Esophagus mucosa (tissue), 1 donor: ENCODE results near the gene SPTBN1. TPM values are rescaled to one million over a fixed set of nuclear protein-coding genes. Genes with fewer than 3 reads are reported as not detected.

ENCODE experiments used
- ATAC-seq: fragments of 200-7000 bp; cut with Tn5 transposase; one replicate; pipeline ENCODE4 v1.9.1; 2020
- total RNA-seq: library from RNA; stranded (reverse); gene quantifications from one replicate; pipeline ENCODE4 v1.2.4, GENCODE V29; 2023
- donor health status: DM: yes; HTN: yes; CAD: no.

SPTBN1 gene
- total RNA-seq, 1 donor from 2014 or later, result 77.2 TPM

DNA sequence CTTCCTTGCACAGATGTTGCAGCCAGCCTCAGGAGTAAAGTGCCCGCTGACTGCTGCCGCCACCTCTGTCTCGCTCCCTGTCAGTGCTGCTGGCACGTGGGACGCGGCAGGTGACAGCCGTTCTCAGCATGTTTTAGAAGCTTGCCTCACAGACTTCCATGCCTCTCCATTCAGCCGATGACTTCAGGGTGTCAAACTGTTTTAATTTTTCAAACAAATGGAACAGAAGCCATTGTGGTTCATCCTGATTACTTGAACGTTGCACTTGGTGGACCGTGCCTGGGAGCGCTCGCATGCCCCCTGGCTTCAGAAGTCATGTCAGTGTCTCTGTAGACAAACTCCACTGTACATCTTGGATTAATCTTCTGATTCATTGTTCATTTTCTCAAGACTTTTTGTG is 204.6 kb downstream of the SPTBN1 start:
- ATAC-seq, result no peak

DNA sequence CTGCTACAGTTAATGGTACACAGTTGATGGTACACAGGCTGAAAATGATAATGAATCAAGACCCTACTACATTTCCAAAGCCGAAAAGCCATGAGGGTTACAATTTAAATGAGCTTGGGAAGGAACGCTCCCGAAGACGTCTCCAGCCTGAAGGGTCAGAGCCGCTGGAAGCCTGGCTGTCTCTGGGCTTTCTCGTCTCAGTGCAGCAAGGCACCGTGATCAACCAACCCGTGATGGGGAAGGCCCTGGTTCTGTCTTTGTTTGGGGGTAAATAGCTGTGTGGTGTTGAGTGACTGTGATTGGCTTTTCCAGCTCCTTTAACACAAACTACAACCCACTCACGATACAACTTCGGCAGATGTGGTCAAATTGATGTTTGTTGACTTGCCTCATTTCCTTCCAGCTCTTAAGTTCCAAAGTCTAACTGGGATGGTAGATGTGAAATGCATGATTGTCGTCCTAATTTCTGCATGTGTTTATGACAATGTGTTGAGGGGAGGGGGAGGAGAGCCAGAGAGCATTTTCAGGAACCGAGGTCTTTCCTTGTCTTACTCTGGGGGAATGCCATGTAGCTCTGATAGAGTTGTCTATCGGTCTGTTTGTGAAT is 207.4 kb downstream of the SPTBN1 start:
- no peak for ATAC-seq

DNA sequence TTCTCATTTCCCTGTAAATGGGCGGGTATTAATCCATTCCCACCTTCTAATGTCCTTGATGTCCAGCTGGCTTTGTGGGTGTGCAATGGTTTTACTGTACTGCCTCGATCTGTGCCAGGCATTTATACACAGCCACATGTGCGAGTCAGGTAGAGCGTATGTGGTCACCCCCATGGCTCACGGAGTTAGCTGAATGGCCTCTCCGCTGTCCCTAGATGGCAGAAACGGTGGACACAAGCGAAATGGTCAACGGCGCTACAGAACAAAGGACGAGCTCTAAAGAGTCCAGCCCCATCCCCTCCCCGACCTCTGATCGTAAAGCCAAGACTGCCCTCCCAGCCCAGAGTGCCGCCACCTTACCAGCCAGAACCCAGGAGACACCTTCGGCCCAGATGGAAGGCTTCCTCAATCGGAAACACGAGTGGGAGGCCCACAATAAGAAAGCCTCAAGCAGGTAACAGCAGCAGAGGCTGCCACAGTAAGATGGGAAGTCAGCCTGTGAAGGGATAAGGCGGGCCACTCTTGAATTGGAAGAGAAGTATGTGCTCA is 208.2 kb downstream of the SPTBN1 start:
- ATAC-seq, result no peak

DNA sequence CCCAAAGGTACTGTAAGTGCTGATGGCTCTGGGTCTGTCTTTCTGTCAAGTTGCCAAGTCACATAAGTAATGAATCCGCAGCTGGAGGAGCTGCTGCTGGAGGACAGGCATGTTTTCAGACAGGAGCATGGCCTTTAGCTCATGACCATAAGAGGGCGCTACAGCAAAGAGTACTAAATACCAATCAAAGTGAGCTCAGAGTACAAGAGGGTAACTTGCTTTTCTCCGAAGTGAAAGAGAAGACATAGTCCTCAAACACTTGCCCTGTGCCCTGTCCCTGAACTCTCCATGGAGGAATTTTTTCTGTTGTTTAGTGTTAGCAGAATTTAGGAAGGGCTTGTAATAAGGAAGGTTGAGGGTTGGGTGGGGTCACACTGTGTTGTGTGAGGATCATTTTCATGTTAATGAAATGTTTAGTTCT is 209.3 kb downstream of the SPTBN1 start:
- peak; percentile 68 for ATAC-seq

DNA sequence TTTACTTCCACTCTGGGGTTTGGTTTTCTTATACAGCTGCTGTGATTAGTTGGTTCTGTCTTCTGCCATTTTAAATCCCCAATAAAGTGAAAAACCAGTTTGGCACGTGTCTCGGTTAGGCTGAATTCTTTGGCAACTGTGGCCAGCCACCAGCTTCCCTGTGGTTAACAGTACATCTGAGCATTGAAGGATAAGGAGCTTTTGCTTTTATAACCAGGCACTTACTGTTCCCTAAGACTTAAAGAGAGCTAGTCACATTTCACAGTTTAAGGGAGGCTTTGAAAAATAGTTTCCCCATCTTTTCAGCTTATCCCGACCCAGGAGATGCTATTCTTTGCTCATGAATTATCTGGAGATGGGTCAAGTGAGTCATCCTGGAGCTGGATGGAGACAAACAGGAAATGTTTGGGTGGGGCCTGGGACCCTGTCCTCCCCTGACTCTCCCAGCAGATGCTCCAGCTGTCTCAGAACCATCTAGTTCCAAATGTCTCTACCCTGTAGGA is 210.1 kb downstream of the SPTBN1 start:
- peak; percentile 44 for ATAC-seq

DNA sequence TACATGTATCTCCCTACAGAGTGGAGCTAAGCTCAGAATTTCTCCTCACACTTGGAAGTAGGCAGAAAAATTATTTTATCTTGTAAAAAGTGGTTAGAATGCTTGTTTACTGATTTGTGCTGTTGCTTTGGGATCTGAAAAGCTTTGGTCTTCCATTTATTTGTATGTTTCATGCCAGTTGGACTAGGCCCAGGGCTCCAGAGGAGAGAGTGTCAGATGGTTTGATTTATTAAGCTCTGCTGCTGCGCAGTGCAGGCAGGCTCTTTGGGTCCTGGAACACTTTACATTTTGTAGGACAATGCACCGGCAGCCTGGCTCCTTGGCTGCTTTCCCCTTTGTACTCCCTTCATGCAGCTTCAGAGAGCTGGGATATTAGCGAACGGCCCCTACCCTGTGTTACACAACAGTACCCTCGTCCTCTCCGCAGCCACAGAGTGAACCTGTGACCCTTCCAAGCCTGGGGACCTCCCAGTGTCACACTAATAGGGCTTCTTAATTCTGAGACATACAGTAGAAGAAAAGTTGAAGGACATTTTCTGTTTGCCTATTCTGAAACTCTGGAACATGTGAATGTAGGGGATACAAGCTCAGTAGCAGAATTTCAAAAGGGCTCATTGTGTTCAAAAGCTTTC is 210.6 kb downstream of the SPTBN1 start:
- peak; percentile 41 for ATAC-seq

DNA sequence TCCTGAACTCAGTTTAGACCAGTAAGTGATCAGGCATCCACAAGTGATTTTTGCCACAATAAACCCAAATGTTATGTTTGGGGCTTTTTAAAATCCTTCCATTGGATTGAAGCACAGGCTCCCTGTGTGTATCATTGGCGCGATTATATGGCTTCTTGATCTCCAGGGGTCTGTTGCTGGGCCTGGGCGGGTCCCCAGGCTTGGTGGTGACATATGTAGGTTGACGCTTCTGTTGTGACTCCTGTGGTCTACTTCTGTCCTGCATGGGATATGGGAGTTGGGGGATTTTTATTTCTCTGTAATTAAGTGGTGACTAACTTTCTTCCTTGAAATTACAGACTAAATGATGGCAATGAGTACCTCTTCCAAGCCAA is 211.1 kb downstream of the SPTBN1 start:
- ATAC-seq, result no peak

DNA sequence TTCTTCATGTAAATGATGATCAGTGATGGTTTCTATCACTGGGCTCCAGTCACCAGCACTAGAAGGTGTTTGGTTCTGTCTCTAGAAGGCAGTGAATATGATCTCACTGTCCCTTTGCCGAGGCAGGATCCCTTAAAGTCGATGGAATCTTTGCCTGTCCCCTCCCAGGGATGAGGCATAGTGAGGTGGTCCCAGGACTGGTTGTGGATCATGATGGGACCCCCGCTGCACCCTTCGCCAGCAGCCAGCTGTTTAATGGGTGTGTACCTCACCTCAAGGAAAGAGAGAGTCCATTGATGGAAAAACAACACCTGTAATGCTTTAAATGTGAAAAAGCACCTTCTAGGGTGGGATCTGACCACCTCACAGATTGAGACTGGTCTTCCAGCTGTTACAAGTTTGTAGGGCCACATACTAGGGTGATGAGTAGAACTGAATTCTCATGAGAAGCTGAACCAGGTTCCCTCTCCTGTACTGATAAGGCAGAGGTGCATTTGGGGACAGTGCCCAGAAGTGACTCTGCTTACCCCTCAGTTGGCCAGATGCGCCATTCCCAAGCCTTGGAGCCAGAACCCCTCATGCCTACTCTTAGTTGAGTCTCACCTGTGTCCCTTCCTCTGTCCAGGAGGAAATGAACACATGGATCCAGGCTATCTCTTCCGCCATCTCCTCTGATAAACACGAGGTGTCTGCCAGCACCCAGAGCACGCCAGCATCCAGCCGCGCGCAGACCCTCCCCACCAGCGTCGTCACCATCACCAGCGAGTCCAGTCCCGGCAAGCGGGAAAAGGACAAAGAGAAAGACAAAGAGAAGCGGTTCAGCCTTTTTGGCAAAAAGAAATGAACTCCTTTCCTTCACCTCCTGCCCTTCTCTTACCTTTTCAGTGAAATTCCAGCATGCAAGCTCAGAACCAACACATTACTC is 211.9 kb downstream of the SPTBN1 start:
- no peak for ATAC-seq

DNA sequence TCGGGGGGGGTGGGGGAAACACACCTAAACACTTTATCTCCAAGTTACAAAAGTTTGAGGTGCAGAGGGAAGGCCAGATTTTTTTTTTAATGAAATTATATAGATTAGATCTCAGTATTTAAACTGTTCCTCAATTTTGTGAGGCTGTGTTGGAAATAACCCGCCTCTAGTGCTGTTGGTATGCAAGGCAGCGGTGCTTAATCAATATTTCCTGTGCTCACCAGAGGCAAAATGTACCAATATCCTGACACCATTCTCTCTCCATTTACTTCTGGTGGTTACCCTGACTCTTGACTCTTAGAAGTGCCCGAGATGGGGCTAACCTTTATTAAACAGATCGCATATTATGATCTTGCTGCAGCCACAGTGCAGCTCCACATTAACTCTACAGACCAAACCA is 212.6 kb downstream of the SPTBN1 start:
- ATAC-seq, result no peak

DNA sequence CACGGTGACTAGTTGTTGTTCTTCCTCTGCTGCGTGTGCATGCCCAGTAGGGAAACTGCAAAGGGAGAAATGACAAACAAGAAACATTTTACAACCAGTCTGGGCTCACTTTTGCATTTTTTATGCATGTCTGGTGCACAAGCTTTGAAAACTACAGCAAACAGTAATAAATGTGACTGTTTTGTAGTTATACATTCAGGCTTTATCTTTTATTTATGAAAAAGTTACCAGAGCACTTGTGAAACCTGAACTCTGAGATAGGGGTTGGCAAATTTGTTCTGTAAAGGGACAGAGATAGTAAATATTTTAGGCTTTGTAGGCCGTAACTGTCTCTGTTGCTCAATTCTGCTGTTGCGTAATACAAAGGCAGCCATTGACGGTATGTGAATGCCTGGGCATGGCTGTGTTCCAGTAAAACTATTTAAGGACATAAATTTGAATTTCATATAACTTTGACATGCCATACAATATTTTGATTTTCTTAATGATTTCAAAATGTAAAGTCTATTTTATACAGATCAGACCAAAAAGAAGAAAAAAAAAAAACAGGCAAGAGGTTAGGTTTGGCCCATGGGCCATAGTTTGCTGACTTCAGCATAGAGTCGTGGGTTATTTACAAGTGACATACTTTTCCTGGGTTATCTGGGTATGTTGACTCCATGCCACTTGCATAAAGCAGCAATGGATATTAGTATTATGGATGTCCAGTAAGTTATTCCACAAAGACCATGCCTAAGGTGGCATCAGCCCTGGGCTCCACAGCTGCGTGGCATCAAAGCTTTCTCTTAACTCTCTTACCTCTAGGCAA is 213.8 kb downstream of the SPTBN1 start:
- no peak for ATAC-seq

DNA sequence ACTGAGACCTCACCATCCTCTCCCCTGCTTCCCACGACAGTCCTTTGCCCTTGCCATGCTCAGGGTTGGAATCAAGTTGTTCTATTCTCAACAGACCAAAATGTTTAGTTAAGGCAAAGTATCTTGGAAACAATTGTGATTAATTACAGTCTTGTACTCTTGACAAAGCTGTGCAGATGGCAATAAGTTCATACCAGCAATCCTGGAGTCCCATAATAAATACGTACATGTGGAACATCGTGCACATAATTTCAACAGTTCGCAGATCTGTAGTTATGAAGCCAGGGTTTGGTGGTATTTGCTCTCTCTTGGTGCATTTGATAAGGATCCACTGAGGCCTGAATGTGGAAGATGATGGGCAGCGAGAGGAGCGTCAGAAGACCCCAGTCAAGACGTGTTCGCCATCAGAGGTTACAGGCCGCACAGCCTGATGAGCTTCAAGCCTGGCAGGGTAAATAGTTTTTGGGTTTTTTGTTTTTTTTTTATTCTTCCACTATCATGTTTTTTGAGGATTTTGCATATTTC is 214.4 kb downstream of the SPTBN1 start:
- ATAC-seq, result no peak

DNA sequence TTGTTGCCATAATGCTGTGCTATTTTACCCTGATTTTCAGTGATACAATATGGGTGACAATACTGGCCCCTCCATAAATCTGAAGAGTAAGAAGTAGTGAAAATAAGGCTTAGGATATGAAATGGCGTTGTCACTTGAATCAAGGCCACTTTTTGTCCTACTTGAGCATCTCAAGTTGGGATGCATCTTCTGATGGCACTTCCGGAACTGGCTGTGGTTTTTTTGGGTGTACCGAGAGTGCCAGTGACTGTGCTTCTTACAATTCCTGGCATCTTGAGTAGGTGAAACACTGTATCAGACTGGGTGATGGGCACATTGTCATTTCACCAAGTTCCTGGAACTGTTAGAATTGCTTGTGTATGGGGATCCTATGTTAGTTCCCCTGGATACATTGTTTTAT is 214.9 kb downstream of the SPTBN1 start:
- no peak for ATAC-seq

DNA sequence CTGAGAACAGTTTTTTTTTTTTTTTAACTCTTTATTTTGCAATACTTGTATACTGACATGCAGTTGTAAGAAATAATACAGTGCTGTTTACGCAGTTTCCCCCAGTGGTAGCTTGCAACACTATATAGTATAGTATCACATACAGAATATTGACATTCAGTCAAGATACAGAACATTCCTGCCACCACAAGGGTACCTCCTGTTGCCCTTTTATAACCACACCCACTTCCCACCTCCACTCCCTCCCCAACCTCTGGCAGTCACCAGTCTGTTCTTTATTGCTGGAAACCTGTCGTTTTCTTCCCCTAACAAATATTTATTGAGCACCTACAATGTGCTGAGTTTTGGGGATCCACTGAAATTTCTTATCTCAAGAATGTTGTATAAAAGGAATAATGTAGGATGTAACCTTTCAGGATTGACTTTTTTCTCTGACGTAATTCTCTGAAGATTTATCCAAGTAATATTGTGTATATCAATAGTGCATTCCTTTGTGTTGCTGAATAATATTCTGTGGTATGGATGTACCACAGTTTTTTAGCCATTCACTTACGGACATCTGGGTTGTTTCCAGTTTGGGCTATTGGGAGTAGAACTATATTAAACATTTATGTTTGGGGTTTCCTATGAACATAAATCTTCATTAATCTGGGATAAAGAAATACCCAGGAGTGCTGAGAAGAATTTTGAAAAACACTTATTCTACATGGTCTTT is 215.9 kb downstream of the SPTBN1 start:
- no peak for ATAC-seq

DNA sequence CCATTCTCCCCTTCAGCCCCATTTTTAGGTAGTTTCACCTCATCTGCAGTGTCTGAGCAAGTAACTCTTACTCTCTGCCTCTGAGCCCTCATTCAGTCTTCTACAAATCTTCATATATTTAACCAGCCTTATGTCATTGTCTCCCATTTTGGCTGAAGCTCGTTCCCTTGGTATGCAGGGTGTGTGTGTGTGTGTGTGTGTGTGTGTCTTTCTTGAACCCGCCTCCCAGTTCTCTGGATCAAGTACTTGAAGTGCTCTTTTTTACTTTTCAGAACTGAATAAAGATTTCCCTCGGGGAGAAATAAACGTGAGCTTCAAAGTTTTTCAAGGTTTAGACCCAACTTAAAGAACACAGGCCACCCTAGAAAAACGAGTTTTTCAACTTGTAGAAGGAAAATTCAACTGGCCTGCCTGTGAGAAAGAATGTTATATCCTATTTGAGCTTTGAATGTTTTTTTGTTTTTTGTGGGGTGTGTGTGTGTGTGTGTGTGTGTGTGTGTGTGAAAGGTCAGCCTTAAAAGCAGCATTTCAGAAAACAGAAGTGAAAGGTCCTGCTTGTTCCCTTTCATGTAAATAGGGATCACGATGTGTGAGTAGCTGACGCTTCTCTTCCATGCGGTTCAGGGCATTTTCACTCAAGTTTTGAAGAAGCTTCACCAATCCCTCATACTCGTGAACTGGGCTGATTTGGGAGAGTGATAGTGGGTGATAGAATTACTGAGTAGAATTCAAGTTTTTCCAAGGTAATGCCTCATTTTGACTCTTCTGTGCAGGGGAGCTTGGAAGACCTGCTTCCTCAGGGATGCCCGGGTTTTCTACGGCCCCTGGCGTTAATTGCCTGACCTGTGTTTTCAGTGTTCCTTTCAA is 216.7 kb downstream of the SPTBN1 start:
- peak; percentile 23 for ATAC-seq

DNA sequence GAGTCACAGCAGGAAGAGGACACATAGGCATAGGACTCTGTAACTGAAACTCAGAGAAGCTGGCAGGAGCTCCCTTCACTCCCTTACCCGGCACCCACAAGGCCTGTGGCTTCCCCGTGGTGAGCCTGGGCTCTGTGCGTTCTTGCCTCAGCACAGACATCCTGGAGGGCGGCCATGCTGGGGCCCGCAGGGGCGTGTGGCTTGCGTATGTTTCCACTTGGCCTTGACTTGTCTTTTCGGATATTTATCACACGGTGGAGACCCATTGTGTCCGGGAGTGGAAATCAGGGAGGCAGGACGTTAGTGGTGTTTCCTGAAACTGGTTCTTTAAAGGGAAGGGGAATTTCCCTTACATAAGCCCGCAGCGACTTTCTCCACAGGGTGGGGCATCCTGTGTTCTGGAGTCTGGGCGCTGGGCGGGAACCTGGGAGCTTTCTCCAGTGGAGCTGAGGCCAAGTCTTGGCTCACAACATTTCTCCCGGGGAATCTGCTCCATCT is 217.4 kb downstream of the SPTBN1 start:
- peak; percentile 87 for ATAC-seq

DNA sequence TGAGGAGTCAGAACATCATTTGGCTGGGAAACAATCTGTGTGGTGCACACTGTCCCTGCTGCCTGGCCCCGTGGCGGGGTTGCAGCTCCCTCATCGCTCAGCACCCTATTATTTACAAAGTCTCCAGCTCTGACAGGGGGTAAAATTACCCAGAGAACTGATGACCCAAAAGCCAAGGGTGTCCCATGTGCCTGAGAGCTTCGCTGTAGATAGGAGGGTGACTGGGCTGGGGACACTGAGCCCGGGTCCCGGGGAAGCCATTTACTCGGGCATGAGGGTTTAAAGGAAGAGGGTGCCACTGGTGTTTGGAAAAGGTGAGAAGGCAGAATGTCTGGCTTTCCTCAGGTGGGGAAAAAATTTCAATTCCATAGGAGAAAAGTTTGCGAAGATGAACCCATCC is 219.2 kb downstream of the SPTBN1 start:
- ATAC-seq, result no peak

DNA sequence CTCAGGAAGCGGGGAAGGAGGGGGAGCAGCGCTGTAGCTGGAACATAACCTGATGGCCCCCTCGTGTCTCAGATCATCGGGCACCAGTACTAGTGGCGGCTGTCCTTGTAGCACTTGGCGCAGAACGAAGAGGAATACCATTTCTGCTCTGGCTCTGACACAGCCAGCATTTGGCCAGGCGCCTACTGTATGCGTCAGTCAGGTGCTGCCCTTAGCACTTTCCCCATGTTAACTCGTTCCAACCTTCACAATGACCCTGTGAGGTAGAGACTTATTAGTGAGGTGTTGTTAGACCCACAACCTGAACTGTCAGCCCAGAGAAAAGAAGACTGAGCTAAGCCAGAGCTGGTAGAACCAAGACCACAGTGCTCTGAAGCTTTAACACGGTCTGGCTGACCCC is 219.6 kb downstream of the SPTBN1 start:
- peak; percentile 62 for ATAC-seq

DNA sequence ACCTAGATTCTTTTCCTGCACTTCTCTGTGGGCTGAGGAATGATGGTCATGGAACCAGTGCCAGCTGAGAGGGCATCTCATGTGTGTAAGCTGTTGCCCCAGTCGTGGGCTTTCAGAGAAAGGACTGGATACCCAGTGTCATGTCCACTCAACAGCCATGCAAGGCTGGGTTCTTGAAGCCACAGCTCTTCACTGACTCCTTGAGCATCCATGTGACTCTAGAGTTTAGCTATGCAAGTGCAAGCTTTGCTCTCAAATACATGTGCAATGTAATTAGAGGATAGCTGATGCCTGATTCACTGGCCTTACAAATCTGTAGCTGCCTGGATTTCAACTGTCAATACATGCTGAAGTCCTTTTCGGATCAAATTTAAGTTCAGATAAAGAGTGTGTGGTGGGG is 220.5 kb downstream of the SPTBN1 start:
- no peak for ATAC-seq

DNA sequence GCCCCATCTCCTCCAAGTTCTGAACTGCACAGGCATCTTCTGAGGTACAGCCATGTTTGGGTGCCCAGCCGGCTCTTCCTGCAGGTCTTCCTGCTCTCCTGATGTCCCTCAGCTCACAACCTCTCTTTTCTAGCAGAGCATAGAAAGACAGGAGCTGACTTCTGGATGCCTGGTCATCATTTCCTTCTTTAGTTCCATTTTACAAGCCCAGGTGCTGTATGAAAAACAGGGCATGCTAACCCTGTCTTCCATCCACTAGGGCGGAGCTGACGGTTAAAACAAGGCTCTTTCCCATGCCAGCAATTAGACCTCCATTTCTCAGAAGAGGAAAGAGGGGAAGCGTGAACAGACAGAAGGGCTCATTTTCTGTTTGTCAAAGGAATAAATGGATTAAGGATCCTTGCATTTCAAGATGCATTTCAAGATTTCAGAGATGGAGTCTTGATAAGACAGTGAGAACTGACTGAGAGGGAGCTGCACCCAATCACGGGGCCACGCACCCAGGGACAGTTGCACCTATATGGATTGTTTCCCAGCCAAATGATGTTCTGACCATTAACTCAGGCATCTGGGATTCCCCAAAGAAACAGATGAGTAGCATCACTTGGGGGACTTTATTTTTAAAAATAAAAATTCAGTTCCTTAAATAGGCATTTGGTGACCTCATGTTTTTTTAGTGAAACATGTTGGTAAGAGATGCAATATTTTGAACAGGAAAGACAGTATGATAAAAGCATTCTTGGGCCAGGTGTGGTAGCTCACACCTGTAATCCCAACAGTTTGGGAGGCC is 221.5 kb downstream of the SPTBN1 start:
- no peak for ATAC-seq
